Measurements from ENCODE around the gene FAM241A. TPM values are rescaled to one million over a fixed set of nuclear protein-coding genes. Genes with fewer than 3 reads are reported as not detected.

Gene FAM241A
- polyA plus RNA-seq, 2 of the 4 experiments (the other 2 are of a cell fraction), result 0.67 to 2.3 TPM

DNA sequence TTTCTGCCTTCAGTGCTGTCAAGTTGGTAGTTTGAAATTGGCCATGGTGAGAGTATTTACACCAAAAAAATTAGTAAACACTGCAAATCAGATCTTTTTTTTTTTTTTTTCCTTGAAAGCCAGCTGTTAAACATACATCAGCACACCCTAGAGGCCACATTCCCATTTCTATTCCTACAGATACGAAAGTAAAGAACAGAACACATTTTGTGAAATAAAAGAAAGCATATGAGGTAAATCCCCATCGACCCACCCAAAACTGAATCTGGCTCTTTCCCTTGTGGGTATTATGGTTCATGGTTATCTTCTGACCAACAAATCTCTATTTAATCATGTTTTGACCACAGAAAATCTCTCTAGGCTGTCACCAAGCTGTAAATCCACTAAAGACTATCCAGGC is 44.5 kb downstream of the FAM241A start:
- peak in 1 of 2 experiments; percentile 54; a peak in 1 of 6 replicates for ATAC-seq
- no peak for FAIRE-seq
- TF ChIP-seq SMC3 (IDR thresholded peaks at IDR 0.05) (peak; percentile 44; the same call in 2 of the 3 replicates), ZNF302 (CRISPR knock-in tag; IDR thresholded peaks at IDR 0.05) (no peak), PHF8 (IDR thresholded peaks at IDR 0.05; ENCODE audit: borderline replicate concordance, low read depth) (no peak), GATA3 (IDR thresholded peaks at IDR 0.05; ENCODE audit: borderline replicate concordance) (no peak), KDM5A (IDR thresholded peaks at IDR 0.05) (no peak), JUN (IDR thresholded peaks at IDR 0.05) (no peak), EHMT2 (IDR thresholded peaks at IDR 0.05; ENCODE audit: low read depth) (no peak), NR3C1 (IDR thresholded peaks at IDR 0.05) (no peak), RAD21 (conservative IDR thresholded peaks at IDR 0.05 in 1 of 2, IDR thresholded peaks at IDR 0.05 in 1 of 2) (peak; percentile 45 to 55)
- TF ChIP-seq, protein P1, sequence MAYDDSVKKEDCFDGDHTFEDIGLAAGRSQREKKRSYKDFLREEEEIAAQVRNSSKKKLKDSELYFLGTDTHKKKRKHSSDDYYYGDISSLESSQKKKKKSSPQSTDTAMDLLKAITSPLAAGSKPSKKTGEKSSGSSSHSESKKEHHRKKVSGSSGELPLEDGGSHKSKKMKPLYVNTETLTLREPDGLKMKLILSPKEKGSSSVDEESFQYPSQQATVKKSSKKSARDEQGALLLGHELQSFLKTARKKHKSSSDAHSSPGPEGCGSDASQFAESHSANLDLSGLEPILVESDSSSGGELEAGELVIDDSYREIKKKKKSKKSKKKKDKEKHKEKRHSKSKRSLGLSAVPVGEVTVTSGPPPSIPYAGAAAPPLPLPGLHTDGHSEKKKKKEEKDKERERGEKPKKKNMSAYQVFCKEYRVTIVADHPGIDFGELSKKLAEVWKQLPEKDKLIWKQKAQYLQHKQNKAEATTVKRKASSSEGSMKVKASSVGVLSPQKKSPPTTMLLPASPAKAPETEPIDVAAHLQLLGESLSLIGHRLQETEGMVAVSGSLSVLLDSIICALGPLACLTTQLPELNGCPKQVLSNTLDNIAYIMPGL (CRISPR knock-in tag; IDR thresholded peaks at IDR 0.05; ENCODE audit: borderline replicate concordance), result no peak
- TF ChIP-seq, protein P2, sequence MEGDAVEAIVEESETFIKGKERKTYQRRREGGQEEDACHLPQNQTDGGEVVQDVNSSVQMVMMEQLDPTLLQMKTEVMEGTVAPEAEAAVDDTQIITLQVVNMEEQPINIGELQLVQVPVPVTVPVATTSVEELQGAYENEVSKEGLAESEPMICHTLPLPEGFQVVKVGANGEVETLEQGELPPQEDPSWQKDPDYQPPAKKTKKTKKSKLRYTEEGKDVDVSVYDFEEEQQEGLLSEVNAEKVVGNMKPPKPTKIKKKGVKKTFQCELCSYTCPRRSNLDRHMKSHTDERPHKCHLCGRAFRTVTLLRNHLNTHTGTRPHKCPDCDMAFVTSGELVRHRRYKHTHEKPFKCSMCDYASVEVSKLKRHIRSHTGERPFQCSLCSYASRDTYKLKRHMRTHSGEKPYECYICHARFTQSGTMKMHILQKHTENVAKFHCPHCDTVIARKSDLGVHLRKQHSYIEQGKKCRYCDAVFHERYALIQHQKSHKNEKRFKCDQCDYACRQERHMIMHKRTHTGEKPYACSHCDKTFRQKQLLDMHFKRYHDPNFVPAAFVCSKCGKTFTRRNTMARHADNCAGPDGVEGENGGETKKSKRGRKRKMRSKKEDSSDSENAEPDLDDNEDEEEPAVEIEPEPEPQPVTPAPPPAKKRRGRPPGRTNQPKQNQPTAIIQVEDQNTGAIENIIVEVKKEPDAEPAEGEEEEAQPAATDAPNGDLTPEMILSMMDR (IDR thresholded peaks at IDR 0.05), result peak; percentile 35
- 23% methylated on average over 2 of the region's 2 CpGs for WGBS (ENCODE audit: missing lambda C conversion rate)
- Histone ChIP-seq H3K27ac (no peak overlapping the region), H3K4me2 (no peak overlapping the region), H3K9me3 (no peaks in the 10 kb centered on the region), H3K4me1 (no peaks in the 10 kb centered on the region), H3K4me3 (no peak overlapping the region)
- ChIA-PET POLR2A (no interaction called here), CTCF (interaction anchor here (0.6 to 2.4 kb wide), 8 partner anchors 9 to 927 kb away, joined by 3 to 23 read pairs (median 4); no protein-coding TSS in a partner anchor)
- DNase-seq (ENCODE audit: low read depth in 1 of 2, low spot score in 1 of 2), result peak in 1 of 2 experiments; percentile 26

DNA sequence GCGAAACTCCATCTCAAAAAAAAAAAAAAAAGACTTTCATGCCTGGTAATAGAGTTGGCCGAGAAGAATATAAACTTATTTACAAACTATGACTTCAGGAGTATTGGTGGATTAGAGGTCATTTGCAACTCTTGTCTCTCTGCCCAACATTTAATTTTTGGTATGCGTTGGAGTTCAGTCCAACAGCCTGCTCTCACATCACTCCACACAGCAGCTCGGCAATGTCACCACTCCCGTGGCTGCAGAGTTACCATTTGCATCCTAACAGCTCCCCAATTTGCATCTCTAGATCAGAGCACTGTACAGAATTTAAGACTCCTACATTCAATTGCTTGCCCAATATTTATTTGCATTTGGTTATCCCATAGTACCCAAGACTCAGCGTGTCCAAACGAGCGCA is 45.4 kb downstream of the FAM241A start:
- no peak for ATAC-seq
- H3K4me2 ChIP-seq, result no peak overlapping the region
- no peak for DNase-seq (ENCODE audit: low read depth in 1 of 2, low spot score in 1 of 2)
- no peak overlapping the region for H3K4me3 ChIP-seq
- WGBS (ENCODE audit: missing lambda C conversion rate), result 92% methylated on average over 8 of the region's 8 CpGs
- no peaks in the 10 kb centered on the region for H3K9me3 ChIP-seq
- no peak for FAIRE-seq
- no peak overlapping the region for H3K27ac ChIP-seq
- H3K4me1 ChIP-seq, result no peaks in the 10 kb centered on the region
- CTCF ChIA-PET, result interaction anchor here (0.8 to 2.4 kb wide), 3 partner anchors 43 to 91 kb away, joined by 4 to 23 read pairs (median 5); no protein-coding TSS in a partner anchor
- TF ChIP-seq POLR2A (IDR thresholded peaks at IDR 0.05; ENCODE audit: low read length), result no peak
- TF ChIP-seq, protein P2 (IDR thresholded peaks at IDR 0.05), result no peak
- TF ChIP-seq, protein P3, sequence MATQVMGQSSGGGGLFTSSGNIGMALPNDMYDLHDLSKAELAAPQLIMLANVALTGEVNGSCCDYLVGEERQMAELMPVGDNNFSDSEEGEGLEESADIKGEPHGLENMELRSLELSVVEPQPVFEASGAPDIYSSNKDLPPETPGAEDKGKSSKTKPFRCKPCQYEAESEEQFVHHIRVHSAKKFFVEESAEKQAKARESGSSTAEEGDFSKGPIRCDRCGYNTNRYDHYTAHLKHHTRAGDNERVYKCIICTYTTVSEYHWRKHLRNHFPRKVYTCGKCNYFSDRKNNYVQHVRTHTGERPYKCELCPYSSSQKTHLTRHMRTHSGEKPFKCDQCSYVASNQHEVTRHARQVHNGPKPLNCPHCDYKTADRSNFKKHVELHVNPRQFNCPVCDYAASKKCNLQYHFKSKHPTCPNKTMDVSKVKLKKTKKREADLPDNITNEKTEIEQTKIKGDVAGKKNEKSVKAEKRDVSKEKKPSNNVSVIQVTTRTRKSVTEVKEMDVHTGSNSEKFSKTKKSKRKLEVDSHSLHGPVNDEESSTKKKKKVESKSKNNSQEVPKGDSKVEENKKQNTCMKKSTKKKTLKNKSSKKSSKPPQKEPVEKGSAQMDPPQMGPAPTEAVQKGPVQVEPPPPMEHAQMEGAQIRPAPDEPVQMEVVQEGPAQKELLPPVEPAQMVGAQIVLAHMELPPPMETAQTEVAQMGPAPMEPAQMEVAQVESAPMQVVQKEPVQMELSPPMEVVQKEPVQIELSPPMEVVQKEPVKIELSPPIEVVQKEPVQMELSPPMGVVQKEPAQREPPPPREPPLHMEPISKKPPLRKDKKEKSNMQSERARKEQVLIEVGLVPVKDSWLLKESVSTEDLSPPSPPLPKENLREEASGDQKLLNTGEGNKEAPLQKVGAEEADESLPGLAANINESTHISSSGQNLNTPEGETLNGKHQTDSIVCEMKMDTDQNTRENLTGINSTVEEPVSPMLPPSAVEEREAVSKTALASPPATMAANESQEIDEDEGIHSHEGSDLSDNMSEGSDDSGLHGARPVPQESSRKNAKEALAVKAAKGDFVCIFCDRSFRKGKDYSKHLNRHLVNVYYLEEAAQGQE (IDR thresholded peaks at IDR 0.05), result no peak
- no peak for TF ChIP-seq MAFK (IDR thresholded peaks at IDR 0.05; ENCODE audit: partially characterized antibody)
- TF ChIP-seq, protein P4, sequence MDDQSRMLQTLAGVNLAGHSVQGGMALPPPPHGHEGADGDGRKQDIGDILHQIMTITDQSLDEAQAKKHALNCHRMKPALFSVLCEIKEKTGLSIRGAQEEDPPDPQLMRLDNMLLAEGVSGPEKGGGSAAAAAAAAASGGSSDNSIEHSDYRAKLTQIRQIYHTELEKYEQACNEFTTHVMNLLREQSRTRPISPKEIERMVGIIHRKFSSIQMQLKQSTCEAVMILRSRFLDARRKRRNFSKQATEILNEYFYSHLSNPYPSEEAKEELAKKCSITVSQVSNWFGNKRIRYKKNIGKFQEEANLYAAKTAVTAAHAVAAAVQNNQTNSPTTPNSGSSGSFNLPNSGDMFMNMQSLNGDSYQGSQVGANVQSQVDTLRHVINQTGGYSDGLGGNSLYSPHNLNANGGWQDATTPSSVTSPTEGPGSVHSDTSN (IDR thresholded peaks at IDR 0.05), result no peak
- TF ChIP-seq TP53 (CRISPR knock-in tag; IDR thresholded peaks at IDR 0.05), result no peak
- TF ChIP-seq, protein P5, sequence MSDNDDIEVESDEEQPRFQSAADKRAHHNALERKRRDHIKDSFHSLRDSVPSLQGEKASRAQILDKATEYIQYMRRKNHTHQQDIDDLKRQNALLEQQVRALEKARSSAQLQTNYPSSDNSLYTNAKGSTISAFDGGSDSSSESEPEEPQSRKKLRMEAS (IDR thresholded peaks at IDR 0.05), result no peak
- TF ChIP-seq, protein P1 (CRISPR knock-in tag; IDR thresholded peaks at IDR 0.05; ENCODE audit: borderline replicate concordance), result no peak
- TF ChIP-seq EHF (CRISPR knock-in tag; IDR thresholded peaks at IDR 0.05), result no peak
- TF ChIP-seq HOXA7 (CRISPR knock-in tag; IDR thresholded peaks at IDR 0.05), result no peak
- TF ChIP-seq FOSL2 (IDR thresholded peaks at IDR 0.05), result no peak
- TF ChIP-seq FOSL2 (CRISPR knock-in tag; IDR thresholded peaks at IDR 0.05), result no peak
- no peak for TF ChIP-seq ZC3H11A (IDR thresholded peaks at IDR 0.05)
- TF ChIP-seq RCOR1 (IDR thresholded peaks at IDR 0.05; ENCODE audit: low read depth, low read length), result no peak
- TF ChIP-seq HDAC2 (IDR thresholded peaks at IDR 0.05), result no peak
- no peak for TF ChIP-seq RARB (CRISPR knock-in tag; IDR thresholded peaks at IDR 0.05)
- POLR2A ChIA-PET, result no interaction called here

Data from A549 (cell line).